GM15510 (cell line): Measurements from ENCODE around the gene THAP8.

ENCODE experiments used
- POLR2A ChIP-seq: IDR thresholded peaks from 3 replicates; pipeline ENCODE4 v1.6.1; 2011; ENCODE audit warnings: borderline replicate concordance; ENCODE audit not compliant: insufficient read length; ENCODE audit errors: extremely low read depth

Gene THAP8

DNA sequence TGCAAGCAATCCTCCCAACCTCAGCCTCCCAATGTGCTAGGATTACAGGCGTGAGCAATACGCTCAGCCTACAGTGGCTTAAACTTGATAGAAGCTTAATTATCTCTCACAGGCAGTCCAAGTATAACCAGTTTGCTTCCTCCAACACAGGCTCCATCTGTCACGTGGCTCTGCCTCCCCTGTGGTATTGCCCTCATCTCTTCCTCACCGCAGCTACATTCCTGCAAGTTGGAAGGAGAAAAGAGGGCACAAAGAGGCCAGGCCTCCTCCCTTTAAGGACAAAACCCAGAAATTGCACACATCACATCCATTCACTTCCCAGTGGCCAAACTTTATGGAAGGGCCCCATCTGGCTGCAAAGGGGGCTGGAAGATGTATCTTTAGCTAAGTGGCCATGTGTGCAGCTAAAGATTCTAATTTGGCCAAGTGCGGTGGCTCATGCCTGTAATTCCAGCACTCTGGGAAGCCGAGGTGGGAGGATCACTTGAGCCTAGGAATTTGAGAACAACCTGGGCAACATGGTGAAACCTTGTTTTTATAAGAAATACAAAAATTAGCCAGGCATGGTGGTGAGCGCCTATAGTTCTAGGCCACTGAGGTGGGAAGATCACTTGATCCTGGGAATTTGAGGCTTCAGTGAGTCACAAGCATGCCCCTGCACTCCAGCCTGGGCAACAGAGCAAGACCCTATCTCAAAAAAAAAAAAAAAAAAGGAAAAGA is 62.2 kb downstream of the THAP8 start:
- no peak for TF ChIP-seq POLR2A

GRCh38 chr19:35990771-35991730 is 63.0 kb downstream of the THAP8 start:
- no peak for TF ChIP-seq POLR2A

DNA sequence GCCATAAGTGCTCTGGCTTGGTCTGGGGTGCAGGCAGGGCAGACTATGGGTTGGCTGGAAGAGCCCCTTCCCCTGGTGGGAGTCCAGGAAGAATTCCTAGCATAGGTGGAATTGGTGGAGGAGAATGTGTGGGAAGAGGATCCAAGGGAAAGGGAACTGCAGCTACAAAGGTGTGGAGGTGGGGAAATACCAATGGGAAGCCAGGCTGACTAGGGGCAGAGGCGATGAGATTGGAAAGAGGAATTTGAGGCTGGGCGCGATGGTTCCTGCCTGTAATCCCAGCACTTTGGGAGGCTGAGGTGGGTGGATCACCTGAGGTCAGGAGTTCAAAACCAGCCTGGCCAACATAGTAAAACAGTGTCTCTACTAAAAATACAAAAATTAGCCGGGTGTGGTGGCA is 63.9 kb downstream of the THAP8 start:
- TF ChIP-seq POLR2A = no peak

DNA sequence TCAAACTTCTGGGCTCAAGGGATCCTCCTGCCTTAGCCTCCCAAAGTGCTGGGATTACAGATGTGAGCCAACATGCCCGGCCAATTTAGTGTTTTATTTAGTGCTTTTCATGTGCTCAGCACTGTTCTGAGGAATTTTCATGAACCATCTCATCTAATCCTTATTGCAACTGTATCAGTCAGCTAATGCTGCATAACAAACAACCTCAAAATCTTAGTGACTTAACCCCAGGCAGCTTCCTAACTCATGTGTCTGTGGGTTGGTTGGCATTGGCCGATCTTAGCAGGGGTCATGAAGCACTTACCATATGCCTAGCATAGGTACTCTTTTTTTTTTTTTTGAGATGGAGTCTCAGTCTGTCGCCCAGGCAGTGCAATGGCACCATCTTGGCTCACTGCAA is 65.3 kb downstream of the THAP8 start:
- no peak for TF ChIP-seq POLR2A

GRCh38 chr19:35987571-35987896 is 66.6 kb downstream of the THAP8 start:
- no peak for TF ChIP-seq POLR2A

GRCh38 chr19:35986664-35987570 is 67.2 kb downstream of the THAP8 start:
- TF ChIP-seq POLR2A = no peak

- TF ChIP-seq POLR2A = no peak
These were observed 68.0 kb downstream of the THAP8 start for GRCh38 chr19:35986111-35986510.
